ENCODE data around the gene DBX1.

DBX1 gene

GRCh38 chr11:20114588-20114987 is 45.7 kb downstream of the DBX1 start:
- Mint-ChIP-seq H3K27ac (no peak overlapping the region), H3K4me1 (peaks cover 16% of the 10 kb centered on the region), H3K36me3 (ENCODE audit: low read depth) (peaks cover 56% of the 10 kb centered on the region), H3K27me3 (ENCODE audit: low read depth, poor library complexity) (peaks cover 6% of the 10 kb centered on the region), H3K4me3 (no peak overlapping the region), H3K9me3 (no peaks in the 10 kb centered on the region)
- TF ChIP-seq CTCF (IDR thresholded peaks at IDR 0.05): no peak
- no peak for DNase-seq

GRCh38 chr11:20113149-20113438 is 47.2 kb downstream of the DBX1 start:
- H3K36me3 Mint-ChIP-seq (ENCODE audit: low read depth): peaks cover 50% of the 10 kb centered on the region
- H3K4me3 Mint-ChIP-seq: no peak overlapping the region
- H3K27ac Mint-ChIP-seq: no peak overlapping the region
- no peak for TF ChIP-seq CTCF (IDR thresholded peaks at IDR 0.05)
- H3K27me3 Mint-ChIP-seq (ENCODE audit: low read depth, poor library complexity): peaks cover 6% of the 10 kb centered on the region
- no peak for DNase-seq
- no peaks in the 10 kb centered on the region for H3K9me3 Mint-ChIP-seq
- H3K4me1 Mint-ChIP-seq: peaks cover 16% of the 10 kb centered on the region

GRCh38 chr11:20112291-20113148 is 47.8 kb downstream of the DBX1 start:
- no peak for DNase-seq
- H3K4me3 Mint-ChIP-seq: no peak overlapping the region
- TF ChIP-seq CTCF (IDR thresholded peaks at IDR 0.05): no peak

GRCh38 chr11:20111871-20112270 is 48.4 kb downstream of the DBX1 start:
- no peaks in the 10 kb centered on the region for H3K9me3 Mint-ChIP-seq
- H3K36me3 Mint-ChIP-seq (ENCODE audit: low read depth): peaks cover 48% of the 10 kb centered on the region
- H3K4me1 Mint-ChIP-seq: peaks cover 16% of the 10 kb centered on the region
- H3K27me3 Mint-ChIP-seq (ENCODE audit: low read depth, poor library complexity): peaks cover 6% of the 10 kb centered on the region
- no peak overlapping the region for H3K27ac Mint-ChIP-seq
- DNase-seq: no peak
- no peak overlapping the region for H3K4me3 Mint-ChIP-seq
- TF ChIP-seq CTCF (IDR thresholded peaks at IDR 0.05): no peak

More at GRCh38 chr11:20112291-20113148, 47.8 kb downstream of the DBX1 start:
- Mint-ChIP-seq H3K36me3 (ENCODE audit: low read depth) (peaks cover 50% of the 10 kb centered on the region), H3K27me3 (ENCODE audit: low read depth, poor library complexity) (peaks cover 6% of the 10 kb centered on the region), H3K9me3 (no peaks in the 10 kb centered on the region), H3K4me1 (peaks cover 16% of the 10 kb centered on the region), H3K27ac (no peak overlapping the region)

- Mint-ChIP-seq H3K27me3 (ENCODE audit: low read depth, poor library complexity) (peaks cover 6% of the 10 kb centered on the region), H3K27ac (peak overlapping the region; percentile 16), H3K9me3 (no peaks in the 10 kb centered on the region), H3K36me3 (ENCODE audit: low read depth) (peaks cover 48% of the 10 kb centered on the region), H3K4me1 (peaks cover 16% of the 10 kb centered on the region), H3K4me3 (no peak overlapping the region)
- peak; percentile 63 for DNase-seq
- peak; percentile 92 for TF ChIP-seq CTCF (IDR thresholded peaks at IDR 0.05)
These were observed 49.2 kb downstream of the DBX1 start for GRCh38 chr11:20110908-20111669.
